Articular chondrocyte of knee joint (primary cell): ENCODE data around the gene CACNG6. TPM values are rescaled to one million over a fixed set of nuclear protein-coding genes. Genes with fewer than 3 reads are reported as not detected.

ENCODE experiments used
- small RNA-seq: library from RNA; depleted of rRNA; stranded (forward); fragments of <200 nt; gene quantifications from one replicate; pipeline ENCODE3, GENCODE V24; 2012
- total RNA-seq: library from RNA; depleted of rRNA; stranded (reverse); fragments of >200 nt; gene quantifications from 2 replicates; pipeline ENCODE4 v1.2.3, GENCODE V29; 2012

CACNG6 gene, protein sequence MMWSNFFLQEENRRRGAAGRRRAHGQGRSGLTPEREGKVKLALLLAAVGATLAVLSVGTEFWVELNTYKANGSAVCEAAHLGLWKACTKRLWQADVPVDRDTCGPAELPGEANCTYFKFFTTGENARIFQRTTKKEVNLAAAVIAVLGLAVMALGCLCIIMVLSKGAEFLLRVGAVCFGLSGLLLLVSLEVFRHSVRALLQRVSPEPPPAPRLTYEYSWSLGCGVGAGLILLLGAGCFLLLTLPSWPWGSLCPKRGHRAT
- total RNA-seq = not detected in 2 replicates

GRCh38 chr19:53991224-53992113, at the start of gene CACNG6:
Gene CACNG6 (plus strand): TSS chr19:53991637. CDS start chr19:53992878, 1,241 bp downstream.

GRCh38 chr19:53962887-53963431, 28.5 kb upstream of the CACNG6 start, which contains the start of gene CACNG8:
Gene CACNG8 (plus strand): TSS chr19:53962937.

Small RNAs within 50 kb of the gene (small RNA-seq; reads per million reads assigned to genes)
- not detected for gene AC012314.20

Other genes with a start within 250 kb of the CACNG6 start
- not detected in 2 replicates for gene NLRP12, start 167.3 kb upstream of the CACNG6 start, total RNA-seq
- 30.8 and 31.2 TPM in 2 replicates for gene MYADM, start 123.8 kb upstream of the CACNG6 start, total RNA-seq
- not detected in 2 replicates for gene PRKCG, start 109.4 kb upstream of the CACNG6 start, total RNA-seq
- not detected in 2 replicates for gene CACNG7, start 82.4 kb upstream of the CACNG6 start, total RNA-seq
- gene CACNG8, start 28.7 kb upstream of the CACNG6 start, total RNA-seq = not detected in 2 replicates
- not detected in 2 replicates for gene VSTM1, start 72.3 kb downstream of the CACNG6 start, total RNA-seq
- not detected in 2 replicates for gene TARM1, start 89.7 kb downstream of the CACNG6 start, total RNA-seq
- 0.11 and 0.39 TPM in 2 replicates for gene OSCAR, start 109.2 kb downstream of the CACNG6 start, total RNA-seq
- gene NDUFA3, start 111.2 kb downstream of the CACNG6 start, total RNA-seq = 8.8 and 12.0 TPM in 2 replicates
- gene TFPT, start 124.0 kb downstream of the CACNG6 start, total RNA-seq = 8.4 and 9.1 TPM in 2 replicates
- gene PRPF31, start 124.1 kb downstream of the CACNG6 start, total RNA-seq = 36.2 and 39.2 TPM in 2 replicates
- 6.9 and 9.7 TPM in 2 replicates for gene CNOT3, start 146.1 kb downstream of the CACNG6 start, total RNA-seq
- gene LENG1, start 168.1 kb downstream of the CACNG6 start, total RNA-seq = 3.9 and 5.7 TPM in 2 replicates
- gene TMC4, start 181.5 kb downstream of the CACNG6 start, total RNA-seq = 1.0 TPM in 1 of 2 replicates, not detected in the other
- 25.2 and 25.8 TPM in 2 replicates for gene MBOAT7, start 197.9 kb downstream of the CACNG6 start, total RNA-seq
- 34.3 and 37.2 TPM in 2 replicates for gene TSEN34, start 199.7 kb downstream of the CACNG6 start, total RNA-seq
- gene RPS9, start 209.2 kb downstream of the CACNG6 start, total RNA-seq = 1,386 and 1,444 TPM in 2 replicates
- not detected in 2 replicates for gene LILRB3, start 231.4 kb downstream of the CACNG6 start, total RNA-seq